NB4 (cell line): ENCODE results near the gene DAAM2.

Experiments used
- MYC ChIP-seq: IDR thresholded peaks from 2 replicates; pipeline ENCODE4 v1.6.1; 2011; ENCODE audit warnings: low read depth, low read length
- POLR2A ChIP-seq: IDR thresholded peaks from 2 replicates; pipeline ENCODE4 v1.6.1; 2011; ENCODE audit warnings: mild to moderate bottlenecking; ENCODE audit not compliant: insufficient read length; ENCODE audit errors: extremely low read depth
- TF ChIP-seq, protein P1 (sequence below): IDR thresholded peaks from one replicate; pipeline ENCODE4 v1.5.1; 2012; ENCODE audit warnings: low read depth, low read length
- TF ChIP-seq, protein P2 (sequence below): IDR thresholded peaks from 2 replicates; pipeline ENCODE4 v1.6.1; 2011; ENCODE audit warnings: low read depth, low read length

DNA sequence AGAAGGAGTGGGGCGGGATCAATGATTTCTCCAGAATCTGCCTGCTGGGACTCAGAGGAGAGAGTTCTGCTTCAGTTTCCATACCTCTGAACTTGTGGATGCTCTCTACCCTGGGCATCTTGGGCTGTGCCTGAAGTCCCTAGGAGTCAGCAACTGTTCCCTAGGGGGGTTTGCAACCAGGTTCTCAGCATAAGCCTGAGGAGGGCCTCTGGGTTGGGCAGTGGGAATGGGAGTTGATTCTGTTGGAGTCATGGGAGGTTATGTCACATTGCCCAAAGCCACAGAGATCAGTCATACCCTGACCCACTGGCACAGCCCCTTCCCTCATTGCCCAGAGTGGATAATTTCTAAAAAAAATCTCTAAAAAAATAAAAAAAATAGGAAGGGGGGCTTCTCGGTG lies 94.7 kb downstream of the DAAM2 start:
- TF ChIP-seq, protein P1, sequence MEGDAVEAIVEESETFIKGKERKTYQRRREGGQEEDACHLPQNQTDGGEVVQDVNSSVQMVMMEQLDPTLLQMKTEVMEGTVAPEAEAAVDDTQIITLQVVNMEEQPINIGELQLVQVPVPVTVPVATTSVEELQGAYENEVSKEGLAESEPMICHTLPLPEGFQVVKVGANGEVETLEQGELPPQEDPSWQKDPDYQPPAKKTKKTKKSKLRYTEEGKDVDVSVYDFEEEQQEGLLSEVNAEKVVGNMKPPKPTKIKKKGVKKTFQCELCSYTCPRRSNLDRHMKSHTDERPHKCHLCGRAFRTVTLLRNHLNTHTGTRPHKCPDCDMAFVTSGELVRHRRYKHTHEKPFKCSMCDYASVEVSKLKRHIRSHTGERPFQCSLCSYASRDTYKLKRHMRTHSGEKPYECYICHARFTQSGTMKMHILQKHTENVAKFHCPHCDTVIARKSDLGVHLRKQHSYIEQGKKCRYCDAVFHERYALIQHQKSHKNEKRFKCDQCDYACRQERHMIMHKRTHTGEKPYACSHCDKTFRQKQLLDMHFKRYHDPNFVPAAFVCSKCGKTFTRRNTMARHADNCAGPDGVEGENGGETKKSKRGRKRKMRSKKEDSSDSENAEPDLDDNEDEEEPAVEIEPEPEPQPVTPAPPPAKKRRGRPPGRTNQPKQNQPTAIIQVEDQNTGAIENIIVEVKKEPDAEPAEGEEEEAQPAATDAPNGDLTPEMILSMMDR, result no peak
- TF ChIP-seq POLR2A, result no peak
- TF ChIP-seq, protein P2, sequence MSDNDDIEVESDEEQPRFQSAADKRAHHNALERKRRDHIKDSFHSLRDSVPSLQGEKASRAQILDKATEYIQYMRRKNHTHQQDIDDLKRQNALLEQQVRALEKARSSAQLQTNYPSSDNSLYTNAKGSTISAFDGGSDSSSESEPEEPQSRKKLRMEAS, result no peak
- no peak for TF ChIP-seq MYC
